COR-L47 (cell line): ENCODE data around the gene ATP6V1D.
A peak's percentile ranks its signal among the peaks of the same experiment; 100 is the strongest.
"Not testable (repeated sequence)": the region's sequence is repeated elsewhere in the genome, so short reads cannot be mapped to it uniquely, and the experiment has no call there.

Experiments used
- DNase-seq: peaks from one replicate; lab custom pipeline; 2025; lab: John Stamatoyannopoulos, UW

ATP6V1D gene

DNA sequence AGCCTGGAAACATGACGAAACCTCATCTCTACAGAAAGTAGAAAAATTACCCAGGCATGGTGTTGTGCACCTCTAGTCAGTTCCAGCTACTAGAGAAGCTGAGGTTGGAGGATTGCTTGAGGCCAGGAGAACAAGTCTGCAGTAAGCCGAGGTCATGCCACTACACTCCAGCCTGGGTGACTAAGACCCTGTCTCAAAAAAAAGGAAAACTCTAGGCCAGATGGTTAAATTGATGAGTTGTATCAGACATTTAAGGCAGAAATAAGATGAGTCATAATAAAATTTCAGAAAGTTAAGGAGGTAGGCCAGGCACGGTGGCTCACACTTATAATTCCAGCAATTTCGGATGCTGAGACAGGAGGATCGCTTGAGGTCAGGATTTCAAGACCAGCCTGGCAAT is 11.2 kb upstream of the ATP6V1D start:
- no peak for DNase-seq

DNA sequence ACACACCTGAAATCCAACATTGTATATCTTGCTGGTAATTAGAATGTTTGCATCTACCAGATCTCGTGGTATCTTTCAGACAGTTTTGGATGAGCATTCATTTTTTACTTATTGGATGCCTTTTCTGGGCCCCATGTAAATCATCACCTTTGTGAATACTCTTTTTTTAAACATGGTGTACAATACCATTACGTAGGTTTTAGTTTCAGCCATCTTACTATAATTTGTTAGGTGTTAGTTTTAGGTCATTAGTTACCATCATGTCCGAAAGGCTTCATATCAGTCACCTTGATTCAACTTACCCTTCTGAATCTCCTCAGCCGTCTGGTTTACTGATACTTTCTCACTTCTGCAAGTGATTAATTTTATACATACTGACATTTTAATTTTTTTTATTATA is 5.9 kb upstream of the ATP6V1D start:
- DNase-seq, result no peak

DNA sequence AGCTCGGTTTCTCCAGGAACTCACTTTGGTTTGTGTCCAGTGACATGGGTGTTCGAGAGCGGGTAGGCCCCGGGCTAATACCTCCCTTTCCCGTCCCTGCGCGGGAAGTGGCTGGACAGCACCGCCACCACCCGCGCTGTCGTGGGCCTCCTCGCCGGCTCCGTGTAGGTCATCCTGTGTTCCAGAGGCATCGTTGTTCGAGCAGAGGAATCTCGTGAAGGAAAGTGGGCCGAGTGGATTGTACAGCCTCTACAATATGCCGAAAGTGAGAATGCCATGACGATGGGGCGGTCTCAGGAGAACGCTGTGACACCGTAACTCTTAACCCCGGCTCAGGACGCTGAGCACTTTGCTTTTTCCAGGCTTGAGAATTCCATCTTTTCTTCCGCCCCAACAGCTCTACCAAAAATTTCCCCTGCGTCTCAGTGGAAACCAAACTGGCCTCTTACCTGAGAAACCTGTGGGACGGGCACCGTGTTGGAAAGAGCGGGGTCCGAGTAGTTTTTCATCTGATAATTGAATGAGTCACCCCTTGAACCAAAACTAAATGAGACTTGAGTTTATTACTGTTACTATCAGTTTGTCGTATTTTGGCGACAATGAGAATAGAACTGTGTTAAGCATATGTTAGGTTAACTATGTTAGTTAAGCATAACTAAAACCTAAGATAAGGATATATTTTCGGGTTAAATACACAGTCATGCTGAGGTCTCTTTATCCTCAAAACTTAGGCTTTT is 1.0 kb upstream of the ATP6V1D start:
- no peak for DNase-seq

DNA sequence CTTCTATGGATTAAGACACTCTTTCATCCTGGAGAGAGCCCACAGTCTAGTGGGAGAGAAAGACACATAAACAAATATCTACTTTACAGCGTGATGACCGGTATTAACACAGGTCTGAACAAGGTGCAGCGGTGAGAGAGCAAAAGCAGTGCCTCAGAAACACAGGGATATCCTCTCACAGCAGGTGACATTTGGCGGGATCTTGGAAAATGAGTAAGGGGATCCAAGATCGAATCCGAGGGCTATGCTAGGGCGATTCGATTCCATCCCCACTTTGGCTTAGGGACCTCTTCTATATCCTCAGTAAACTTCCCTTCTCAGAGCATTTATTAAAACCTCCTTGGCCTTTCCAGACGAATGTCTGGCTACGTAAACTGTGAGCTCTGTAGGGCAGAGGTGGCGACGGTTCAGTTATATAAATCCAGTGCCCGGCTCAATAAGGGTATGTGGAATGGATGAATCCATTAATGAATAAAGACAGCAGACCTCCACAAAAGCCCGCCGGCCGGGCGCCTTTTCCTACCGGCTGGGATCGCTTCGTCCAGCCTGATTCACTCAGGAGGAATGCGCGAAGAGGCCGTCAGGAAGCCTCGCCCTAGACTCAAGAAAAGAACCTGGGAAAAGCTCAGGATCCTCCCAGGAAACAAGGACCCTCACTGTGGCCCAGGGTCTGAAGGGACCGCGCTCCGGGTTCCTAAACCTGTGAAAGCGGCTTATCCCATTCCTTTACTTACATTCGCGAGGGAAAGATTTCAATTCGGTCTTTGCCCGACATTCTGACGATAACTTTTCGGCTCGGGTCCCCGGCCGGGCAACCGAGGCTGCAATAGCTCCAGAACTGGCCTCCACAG is 455 bp downstream of the ATP6V1D start:
- peak; percentile 27 for DNase-seq

DNA sequence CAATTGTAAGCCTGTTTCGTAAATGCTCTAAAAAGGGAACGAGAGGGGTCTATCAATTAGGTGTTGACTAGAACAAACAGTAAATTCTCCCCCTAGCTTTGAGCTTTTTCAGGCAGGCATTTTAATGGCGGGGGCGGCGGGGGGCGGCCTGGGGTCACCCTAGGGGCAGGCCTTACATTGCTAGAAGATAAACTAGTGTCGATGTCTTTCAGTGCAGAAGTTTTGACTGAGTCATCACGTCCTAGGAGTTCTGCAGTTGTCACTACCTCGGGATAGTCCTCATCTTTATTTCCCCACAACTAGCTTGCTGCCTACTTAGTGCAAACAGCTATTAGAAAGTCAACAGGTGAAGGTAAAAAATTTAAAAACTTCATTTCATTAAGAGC is 1.6 kb downstream of the ATP6V1D start:
- no peak for DNase-seq

DNA sequence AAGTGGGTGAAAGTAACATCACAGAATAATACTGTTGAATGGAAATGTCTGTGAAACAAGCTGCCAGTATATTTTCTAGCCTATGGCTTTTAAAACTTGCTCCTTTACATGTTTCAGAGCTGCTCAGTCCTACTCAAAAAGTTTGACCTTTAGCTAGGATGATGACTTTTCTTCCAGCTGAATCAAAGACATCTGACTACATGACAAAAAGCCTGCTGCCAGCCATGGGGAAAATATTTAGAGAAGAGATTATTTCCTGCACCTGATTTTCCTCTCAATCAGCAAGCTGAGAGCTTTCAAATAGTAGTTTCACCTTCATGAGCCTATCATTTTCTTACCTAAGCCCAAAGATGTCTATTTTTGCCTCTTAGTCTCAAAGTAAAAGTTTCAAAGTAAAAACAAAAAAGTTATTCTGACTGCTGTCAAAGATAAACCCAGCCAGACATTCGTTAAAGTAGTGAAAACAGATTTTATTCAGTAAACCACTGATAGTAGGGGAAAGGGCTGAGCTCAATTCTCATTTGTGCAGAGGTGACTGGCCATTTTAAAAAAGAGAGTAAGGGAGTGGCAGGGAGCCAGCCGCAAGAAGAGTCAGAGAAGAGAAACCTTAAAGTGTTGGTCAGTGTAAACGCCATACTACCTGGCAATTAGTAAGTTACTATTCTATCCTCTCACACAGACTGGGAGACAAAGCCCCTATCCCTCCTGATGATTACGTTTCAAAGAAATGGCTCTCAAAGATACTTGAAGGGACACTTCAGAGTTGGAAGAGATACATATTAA is 2.2 kb downstream of the ATP6V1D start:
- no peak for DNase-seq

DNA sequence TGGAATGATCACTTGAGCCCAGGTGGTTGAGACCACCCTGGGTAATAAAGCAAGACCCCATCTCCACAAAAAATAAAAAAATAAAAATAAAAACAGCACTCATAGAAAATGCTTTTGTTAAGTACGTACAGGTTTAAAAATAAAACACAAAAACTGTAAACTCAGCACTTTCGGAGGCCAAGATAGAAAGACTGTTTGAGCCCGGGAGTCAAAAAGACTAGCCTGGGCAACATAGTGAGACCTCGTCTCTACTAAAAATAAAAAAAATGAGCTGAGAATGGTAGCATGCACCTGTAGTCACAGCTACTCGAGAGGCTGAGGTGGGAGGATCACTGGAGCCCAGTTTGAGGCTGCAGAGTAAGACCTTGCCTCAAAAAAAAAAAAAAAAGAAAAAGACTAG is 7.5 kb downstream of the ATP6V1D start:
- DNase-seq, result no peak

DNA sequence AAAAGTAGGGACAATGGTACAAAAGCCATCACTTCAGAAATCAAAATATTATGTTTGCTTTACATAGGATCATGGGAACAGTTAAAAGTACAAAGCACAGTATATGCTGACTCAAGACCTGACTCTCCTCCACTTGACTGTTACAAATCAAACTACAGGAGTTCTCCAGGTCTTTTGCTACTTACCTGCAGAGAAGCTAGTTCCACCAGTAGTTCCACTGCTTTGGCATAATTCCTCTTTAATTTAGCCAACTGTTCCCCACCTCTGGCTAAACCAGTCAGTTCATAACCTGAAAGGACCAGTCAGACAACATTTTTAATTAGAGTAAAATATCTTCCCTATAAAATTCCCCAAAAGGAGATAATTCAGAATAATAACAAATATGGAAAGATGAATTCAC is 14.0 kb downstream of the ATP6V1D start:
- no peak for DNase-seq

DNA sequence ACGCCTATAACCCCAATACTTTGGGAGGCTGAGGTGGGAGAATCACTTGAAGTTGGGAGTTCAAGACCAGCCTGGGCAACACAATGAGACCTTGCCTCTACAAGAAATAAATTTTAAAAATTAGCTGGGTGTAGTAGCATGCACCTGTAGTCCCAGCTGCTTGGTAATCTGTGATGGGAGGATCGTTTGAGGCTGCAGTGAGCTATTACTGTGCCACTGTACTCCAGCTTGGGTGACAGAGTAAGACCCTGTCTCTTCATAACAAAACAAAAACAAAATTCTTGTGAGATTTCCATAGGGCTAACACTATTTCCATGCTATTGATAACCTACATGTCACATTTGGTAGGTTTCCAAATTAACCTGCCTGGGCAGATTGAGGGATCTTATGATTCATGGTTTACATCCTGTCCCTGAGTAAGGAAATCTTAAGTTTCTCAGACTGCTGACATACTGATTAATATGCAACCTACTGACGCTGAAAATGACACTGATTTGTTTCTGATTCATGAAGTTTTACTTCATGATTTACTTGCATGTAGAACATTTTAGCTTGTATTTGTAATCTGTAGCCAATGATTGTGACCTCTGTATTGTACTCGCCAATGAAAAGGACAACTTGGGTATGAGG is 15.9 kb downstream of the ATP6V1D start:
- no peak for DNase-seq

DNA sequence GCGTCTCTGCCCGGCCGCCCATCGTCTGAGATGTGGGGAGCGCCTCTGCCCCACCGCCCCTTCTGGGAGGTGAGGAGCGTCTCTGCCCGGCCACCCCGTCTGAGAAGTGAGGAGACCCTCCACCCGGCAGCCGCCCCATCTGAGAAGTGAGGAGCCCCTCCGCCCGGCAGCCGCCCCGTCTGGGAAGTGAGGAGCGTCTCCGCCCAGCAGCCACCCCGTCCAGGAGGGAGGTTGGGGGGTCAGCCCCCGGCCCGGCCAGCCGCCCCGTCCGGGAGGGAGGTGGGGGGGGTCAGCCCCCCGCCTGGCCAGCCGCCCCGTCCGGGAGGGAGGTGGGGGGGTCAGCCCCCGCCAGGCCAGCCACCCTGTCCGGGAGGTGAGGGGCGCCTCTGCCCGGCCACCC is 18.4 kb downstream of the ATP6V1D start:
- not testable (repeated sequence) for DNase-seq

DNA sequence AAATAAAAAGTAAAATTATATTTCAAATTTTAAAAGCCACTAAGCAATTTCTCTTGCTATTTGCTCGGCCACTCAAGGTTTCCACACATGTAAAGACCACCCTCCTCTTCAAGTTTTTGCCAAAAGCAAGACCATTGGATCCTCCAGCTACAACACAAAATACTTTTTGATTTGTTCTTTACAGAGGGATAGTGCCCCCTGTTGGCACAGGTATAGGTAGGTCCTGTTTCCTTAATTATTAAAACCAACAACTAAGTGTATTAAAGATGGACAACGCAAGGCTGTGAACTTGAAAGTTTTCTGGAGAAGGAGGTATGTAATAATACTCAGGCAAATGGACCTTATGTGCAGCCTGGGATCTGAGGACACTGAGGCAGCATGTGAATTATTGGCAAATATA is 23.8 kb downstream of the ATP6V1D start:
- no peak for DNase-seq

DNA sequence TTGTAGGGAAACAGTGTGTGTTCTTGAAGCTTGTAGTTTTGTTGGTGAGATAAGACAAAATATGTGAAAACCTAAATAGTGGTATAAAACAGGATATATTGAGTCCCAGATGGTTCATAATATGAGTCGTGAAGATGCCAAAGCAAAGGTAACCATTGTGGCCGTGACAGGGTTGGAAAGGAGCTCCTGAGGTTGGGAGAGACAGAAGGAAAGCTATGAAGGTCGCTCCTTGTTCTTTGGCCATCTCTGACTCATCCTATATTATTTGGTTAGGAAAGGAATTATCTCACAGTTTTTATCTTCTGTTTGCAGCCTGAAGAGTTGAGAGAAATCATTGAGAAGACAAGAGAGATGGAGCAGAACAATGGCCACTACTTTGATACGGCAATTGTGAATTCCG is 27.1 kb downstream of the ATP6V1D start:
- no peak for DNase-seq

DNA sequence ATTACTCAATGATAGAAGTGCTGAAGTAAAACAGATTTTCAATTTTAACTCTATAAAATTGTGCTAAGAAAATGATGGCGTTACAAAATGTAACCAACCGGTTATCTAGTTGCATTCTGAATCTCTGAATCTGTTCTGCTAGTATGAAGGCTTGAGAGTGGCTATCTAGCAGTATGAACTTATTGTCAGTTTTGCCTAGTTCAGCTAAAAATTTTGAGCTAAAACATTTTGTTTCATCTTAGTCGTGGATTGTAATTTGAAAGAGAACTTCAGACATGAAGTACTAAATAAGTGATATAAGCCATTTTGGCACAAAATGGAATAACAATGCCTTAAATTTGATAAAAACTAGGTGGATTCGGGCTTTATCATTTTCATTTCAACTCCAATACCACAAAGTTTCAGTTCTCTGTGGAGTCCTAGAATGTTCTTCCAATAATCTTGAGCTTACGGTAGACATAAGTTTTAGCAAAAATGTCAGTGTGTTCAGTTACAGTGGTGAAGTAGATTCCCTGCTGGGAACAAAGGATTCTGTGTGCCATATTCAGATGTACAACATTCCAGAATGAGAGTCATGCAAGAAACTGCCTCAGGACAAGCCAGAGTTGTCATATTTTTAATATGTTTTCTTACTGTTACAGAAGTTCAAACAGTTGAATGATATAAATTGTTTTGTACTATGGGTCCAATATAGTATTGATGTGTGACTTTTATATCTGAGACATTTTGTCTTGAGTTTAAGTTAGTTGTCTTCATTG is 28.1 kb downstream of the ATP6V1D start:
- no peak for DNase-seq

DNA sequence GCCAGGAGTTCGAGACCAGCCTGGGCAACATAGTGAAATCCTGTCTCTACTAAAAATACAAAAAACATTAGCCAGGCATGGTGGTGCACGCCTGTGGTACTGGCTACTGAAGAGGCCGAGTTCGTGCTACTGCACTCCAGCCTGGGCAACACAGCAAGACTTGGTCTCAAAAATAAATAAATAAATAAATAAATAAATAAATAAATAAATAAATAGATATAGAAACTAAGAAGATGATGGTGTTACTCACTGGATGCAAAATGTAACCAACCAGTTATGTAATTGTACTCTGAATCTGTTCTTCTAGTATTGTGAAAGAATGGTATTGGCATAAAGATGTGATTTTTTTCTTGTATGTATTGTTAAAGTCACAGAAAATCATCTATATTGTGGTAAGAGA is 29.9 kb downstream of the ATP6V1D start:
- DNase-seq, result not testable (repeated sequence)

DNA sequence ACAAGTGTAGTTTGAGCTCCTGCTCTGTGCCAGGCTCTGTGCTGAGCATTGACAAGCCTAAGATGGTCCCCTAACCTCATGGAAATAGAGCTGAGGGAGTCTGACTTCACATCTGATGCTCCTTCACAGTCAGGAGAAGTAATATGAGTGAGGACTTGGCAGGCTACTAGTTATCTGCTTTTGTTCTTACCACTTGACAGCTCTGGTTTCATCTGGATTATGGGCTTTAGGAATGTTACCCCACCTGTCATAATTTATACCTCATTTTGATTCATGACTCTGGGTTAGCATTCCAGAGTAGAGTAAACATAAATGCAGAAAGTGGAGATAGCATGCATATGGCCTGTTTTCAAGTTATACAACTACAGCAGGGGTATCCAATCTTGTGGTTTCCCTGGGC is 40.5 kb downstream of the ATP6V1D start:
- DNase-seq, result no peak

DNA sequence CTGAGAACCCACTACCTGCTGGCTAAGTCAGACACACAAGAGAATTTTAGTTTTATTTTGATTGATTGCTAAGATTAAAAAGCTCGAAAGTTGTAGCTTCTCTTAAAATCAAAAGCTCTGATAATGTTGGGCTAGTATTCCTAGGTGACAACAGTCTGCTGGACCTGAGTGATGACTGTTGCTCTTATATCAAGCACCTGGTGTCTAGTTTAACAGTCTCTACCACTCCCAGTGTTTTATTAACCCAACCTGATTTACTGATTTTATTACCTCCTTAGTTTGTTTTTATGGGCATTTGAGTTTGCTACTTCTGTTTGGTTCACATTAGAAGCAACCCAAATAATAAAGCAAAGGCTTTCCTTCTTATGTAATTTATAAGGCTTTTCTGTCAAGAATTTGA is 41.8 kb downstream of the ATP6V1D start:
- no peak for DNase-seq

DNA sequence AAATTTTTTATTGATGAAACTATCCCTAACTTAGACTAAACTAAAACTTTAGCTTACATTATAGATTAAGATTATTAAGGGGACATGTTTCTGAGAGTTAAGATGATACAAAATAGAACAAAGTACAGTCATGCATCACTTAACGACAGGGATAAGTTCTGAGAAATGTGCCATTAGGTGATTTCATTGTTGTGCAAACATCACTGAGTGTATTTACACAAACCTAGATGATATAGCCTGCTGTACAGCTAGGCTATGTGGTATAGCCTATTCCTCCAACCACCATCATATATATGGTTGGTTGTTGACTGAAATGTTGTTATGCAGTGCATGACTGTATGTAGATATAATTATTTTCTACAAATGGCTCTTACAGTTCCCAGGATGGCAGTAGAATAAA is 46.5 kb downstream of the ATP6V1D start:
- no peak for DNase-seq

DNA sequence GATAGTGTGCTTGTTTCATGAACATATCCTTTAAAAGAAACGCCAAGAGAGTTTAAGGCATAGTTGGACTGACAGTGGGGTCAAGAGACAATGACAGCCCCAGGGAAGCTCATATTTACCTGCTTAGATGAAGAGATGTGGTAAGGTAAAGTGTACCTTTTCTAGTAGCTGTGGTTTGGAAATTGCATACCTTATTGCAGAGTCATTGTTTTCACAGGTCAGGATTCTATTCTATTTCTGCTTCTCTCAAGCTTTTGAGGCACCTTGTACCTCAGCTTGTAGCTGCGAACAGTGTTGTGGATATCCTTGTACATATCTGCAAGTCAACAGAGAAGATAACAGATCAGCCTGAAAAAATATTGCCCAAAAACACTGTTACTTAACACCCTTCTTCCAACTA is 47.7 kb downstream of the ATP6V1D start:
- no peak for DNase-seq
